ENCODE results near the gene TRPC4.

Gene TRPC4

GRCh38 chr13:37715606-37716015, 154.0 kb downstream of the TRPC4 start:
- DNase-seq, result no peak

GRCh38 chr13:37709318-37709717, 160.3 kb downstream of the TRPC4 start:
- no peak for DNase-seq

GRCh38 chr13:37707739-37708500, 161.7 kb downstream of the TRPC4 start:
- DNase-seq, result no peak

GRCh38 chr13:37706041-37706440, 163.5 kb downstream of the TRPC4 start:
- no peak for DNase-seq

GRCh38 chr13:37701972-37702371, 167.6 kb downstream of the TRPC4 start:
- no peak for DNase-seq

- no peak for DNase-seq
Measured at GRCh38 chr13:37701306-37701705, 168.3 kb downstream of the TRPC4 start.

GRCh38 chr13:37700887-37701286, 168.7 kb downstream of the TRPC4 start:
- no peak for DNase-seq

GRCh38 chr13:37695200-37695599, 174.4 kb downstream of the TRPC4 start:
- DNase-seq, result no peak

GRCh38 chr13:37690361-37690760, 179.2 kb downstream of the TRPC4 start:
- no peak for DNase-seq

GRCh38 chr13:37686501-37686900, 183.1 kb downstream of the TRPC4 start:
- DNase-seq, result no peak

- no peak for DNase-seq
Measured at GRCh38 chr13:37685206-37685605, 184.4 kb downstream of the TRPC4 start.

GRCh38 chr13:37682496-37682895, 187.1 kb downstream of the TRPC4 start:
- DNase-seq, result no peak

- DNase-seq, result no peak
Measured at GRCh38 chr13:37681281-37682032, 188.1 kb downstream of the TRPC4 start.

- no peak for DNase-seq
Measured at GRCh38 chr13:37680137-37680536, 189.4 kb downstream of the TRPC4 start.

GRCh38 chr13:37679043-37679442, 190.5 kb downstream of the TRPC4 start:
- no peak for DNase-seq

GRCh38 chr13:37669845-37670244, 199.7 kb downstream of the TRPC4 start:
- DNase-seq, result no peak

GRCh38 chr13:37667702-37668101, 201.9 kb downstream of the TRPC4 start:
- DNase-seq, result no peak

GRCh38 chr13:37666036-37666435, 203.5 kb downstream of the TRPC4 start:
- DNase-seq, result no peak

- no peak for DNase-seq
Measured at GRCh38 chr13:37665420-37665819, 204.2 kb downstream of the TRPC4 start.

GRCh38 chr13:37663724-37664123, 205.8 kb downstream of the TRPC4 start:
- no peak for DNase-seq

- DNase-seq, result no peak
Measured at GRCh38 chr13:37662624-37663023, 206.9 kb downstream of the TRPC4 start.

GRCh38 chr13:37657956-37658355, 211.6 kb downstream of the TRPC4 start:
- no peak for DNase-seq

- no peak for DNase-seq
Measured at GRCh38 chr13:37657134-37657533, 212.4 kb downstream of the TRPC4 start.

- no peak for DNase-seq
Measured at GRCh38 chr13:37656247-37656940, 213.2 kb downstream of the TRPC4 start.
